Endothelial cell of hepatic sinusoid (primary cell): Measurements from ENCODE around the gene LOC101059915.
"Not testable (repeated sequence)": the region's sequence is repeated elsewhere in the genome, so short reads cannot be mapped to it uniquely, and the experiment has no call there.

Experiments used
- in situ Hi-C: cut with HindIII; loops from 2 replicates; pipeline ENCODE4 v1.10.0; 2017; ENCODE audit warnings: low sequenced_read_pairs

LOC101059915 gene

GRCh38 chrX:71638409-71638808 lies 28.9 kb upstream of the LOC101059915 start:
- in situ Hi-C loops = no loop called here

DNA sequence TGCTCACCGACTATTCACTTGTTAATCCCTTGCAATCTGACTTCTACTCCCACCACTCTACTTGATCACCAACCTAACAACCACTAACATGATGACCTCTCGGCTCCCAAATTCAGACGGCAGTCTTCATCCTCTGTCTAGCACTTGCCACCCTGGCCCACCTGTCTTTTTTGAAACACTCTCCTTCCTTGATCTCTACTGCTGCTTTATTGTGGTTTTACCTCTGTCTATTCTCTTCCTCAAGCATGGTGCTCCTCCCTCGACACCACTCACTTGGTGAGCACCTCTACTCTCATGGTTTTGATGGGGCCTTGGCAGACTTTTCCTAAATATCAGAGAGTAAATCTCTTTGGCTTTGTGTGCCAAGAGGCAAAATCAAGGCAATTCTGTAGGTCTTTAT lies 27.3 kb upstream of the LOC101059915 start:
- in situ Hi-C loops = no loop called here

- in situ Hi-C loops = not testable (repeated sequence)
Measured at GRCh38 chrX:71644406-71644805, 22.9 kb upstream of the LOC101059915 start.

- in situ Hi-C loops = no loop called here
Measured at GRCh38 chrX:71650333-71650969, 16.9 kb upstream of the LOC101059915 start.

- in situ Hi-C loops = no loop called here
Measured at GRCh38 chrX:71652405-71652804, 14.9 kb upstream of the LOC101059915 start.

GRCh38 chrX:71653344-71653743 lies 14.0 kb upstream of the LOC101059915 start:
- in situ Hi-C loops = no loop called here

GRCh38 chrX:71657267-71657666 lies 10.1 kb upstream of the LOC101059915 start:
- in situ Hi-C loops = no loop called here

DNA sequence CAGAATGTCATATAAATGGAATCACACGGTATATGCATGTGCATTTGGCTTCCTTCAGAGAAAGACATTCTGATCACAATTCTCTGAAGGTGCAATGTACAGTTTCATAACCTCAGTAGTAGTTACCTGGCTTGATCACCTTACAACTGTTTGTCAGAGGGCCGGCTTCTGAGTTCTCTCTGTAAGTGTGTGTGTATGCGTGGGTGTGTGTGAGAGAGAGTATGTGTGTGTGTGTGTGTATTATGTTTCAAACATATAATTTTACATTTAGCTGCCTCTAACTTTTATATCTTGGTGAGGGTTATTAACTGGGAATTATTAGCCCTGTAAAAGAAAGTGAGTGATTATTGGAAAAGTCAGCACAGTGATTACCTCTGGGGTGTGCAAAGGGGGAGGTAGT lies 8.0 kb upstream of the LOC101059915 start:
- in situ Hi-C loops = no loop called here

DNA sequence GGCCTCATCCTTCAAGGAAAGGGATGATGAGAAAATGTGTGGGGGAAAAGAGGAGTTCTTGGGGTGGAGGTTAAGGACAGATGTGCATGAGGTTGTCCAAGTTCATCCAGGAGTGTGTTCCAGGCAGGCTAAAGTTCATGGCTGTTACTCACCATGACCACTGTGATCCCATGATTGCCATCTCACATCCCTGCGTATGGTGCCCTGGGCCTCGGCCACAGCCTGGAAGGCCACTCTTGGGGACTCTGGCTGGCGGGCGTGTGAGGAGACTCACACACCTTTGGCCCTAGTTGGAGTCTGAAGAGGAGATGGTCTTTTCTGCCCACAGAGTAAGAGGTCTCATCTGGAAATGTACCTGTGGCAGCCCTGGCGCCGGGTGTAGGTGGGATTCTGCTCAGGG lies 7.4 kb upstream of the LOC101059915 start:
- in situ Hi-C loops = no loop called here

GRCh38 chrX:71660562-71661416 lies 6.6 kb upstream of the LOC101059915 start:
- in situ Hi-C loops = no loop called here

GRCh38 chrX:71661919-71662318 lies 5.4 kb upstream of the LOC101059915 start:
- in situ Hi-C loops = no loop called here

GRCh38 chrX:71662654-71663053 lies 4.7 kb upstream of the LOC101059915 start:
- in situ Hi-C loops = not testable (repeated sequence)

DNA sequence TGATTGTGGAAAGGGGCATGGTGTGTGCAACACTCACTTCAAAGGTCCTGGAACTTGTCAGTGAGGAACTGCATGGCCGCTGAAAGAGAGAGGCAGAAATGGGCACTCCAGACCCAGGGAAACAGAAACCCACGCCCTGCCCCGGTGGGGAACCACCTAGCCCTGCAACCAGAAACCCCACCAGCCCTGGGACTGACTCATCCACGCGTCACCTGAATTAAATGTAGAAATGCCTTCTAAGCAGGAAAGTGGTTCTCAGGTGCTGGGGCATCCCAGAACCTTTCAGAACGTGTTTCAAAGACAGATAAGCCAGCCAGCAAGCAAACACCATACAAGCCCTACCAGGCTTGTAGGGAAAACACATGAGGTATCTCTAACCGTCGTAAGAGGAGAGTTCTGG lies 4.1 kb upstream of the LOC101059915 start:
- in situ Hi-C loops = not testable (repeated sequence)

- in situ Hi-C loops = not testable (repeated sequence)
Measured at GRCh38 chrX:71664202-71664601, 3.1 kb upstream of the LOC101059915 start.

DNA sequence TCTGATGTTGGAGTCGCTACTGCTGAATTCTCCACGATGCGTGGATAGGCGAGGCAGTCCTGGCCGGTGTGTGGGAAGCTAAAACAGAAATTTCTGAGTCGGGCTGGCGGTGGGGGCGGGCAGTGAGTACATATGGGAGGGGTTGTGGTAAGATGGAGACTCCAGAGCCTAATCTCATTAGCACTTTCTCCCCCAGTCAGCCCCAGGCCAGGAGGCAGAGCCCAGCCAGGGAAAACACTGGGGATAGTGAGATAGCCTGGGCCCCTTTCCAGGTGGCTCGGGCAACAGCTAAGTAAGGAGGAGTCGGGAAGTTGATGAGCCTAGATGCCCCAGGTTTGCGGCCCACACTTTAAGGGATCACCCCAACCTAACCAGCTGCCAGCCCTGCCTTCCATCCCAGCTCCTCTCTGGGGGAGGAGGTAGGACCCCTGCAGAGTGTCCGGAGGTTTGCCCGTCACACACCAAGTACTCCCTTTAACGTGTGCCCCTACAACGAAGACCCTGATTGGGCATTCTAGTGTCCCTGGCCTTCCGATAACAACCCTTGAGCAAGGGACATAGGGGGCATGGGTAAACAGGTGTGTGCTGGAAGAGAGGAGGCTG lies 2.4 kb upstream of the LOC101059915 start:
- in situ Hi-C loops = no loop called here

GRCh38 chrX:71665747-71666146 lies 1.6 kb upstream of the LOC101059915 start:
- in situ Hi-C loops = no loop called here

DNA sequence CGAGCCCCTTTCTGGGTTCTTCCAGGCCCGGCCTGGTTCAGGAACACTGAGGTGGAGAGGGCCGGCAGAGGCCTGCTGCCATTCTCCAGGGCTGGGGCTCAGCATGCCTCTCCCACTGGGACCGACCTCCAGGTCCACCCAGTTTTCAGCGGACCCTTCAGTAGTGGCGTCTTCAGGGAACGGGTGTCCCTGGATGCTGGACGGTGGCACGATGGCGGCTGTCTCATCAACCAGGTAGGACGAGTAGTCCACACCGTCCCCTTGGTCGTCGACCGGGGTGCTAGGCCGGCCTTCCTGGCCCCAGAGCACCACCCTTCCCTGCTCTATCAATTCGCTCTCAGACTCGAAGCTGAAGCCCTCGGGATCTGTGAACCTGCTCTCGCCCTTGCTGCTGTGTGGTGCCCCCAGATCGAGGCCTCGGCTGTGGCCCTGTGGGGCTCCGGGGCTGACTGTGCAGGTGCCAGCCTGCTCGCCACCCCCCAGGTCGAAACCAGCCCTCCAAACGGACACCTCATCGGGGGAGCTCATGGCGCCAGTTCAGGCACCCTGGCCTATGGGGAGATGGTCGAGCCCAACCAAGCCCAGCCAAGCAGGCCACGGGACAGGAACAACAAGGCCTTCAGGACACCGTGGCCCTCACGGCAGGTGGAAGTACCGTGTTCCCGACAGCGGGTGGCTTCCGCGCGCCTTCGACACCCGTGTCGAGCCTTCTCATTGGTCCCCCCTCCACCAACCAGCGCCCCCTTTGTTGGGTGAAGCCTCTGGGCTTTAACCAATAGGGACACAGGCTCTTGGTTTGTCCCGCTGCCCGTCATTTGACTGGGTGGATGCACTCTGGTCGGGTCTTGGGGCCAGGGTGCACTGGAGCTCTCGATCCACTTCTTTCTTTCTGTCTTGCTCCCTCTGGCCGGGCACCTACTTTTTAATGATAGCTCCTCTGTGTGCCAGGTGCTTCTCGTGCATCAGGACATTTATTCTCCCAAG lies 814 bp upstream of the LOC101059915 start:
- in situ Hi-C loops = no loop called here

GRCh38 chrX:71668248-71668595 lies 876 bp downstream of the LOC101059915 start:
- in situ Hi-C loops = no loop called here

DNA sequence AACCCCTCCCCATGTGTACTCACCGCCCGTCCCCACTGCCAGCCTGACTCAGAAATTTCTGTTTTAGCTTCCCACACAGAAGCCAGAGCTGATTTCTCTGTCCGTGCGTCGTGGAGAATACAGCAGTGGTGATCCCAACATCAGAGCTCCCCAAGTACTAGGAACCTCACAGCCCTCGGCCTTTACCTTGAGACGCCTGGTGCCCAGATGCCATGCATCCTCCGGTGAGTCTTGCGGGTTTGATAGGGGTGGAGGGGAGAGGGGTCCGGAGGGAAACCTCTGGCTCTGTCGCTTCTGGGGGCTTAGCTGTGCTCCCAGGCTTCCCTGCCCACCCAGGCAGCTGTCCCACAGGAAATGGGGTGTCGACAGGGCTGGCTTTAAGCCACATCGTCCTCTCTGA lies 2.1 kb downstream of the LOC101059915 start:
- in situ Hi-C loops = no loop called here

GRCh38 chrX:71669947-71670346 lies 2.6 kb downstream of the LOC101059915 start:
- in situ Hi-C loops = not testable (repeated sequence)
